Measurements from ENCODE around the gene SMIM30. TPM values are rescaled to one million over a fixed set of nuclear protein-coding genes. Genes with fewer than 3 reads are reported as not detected.

Gene SMIM30
- total and polyA plus RNA-seq, 2 experiments from 2014 or later: 63.9 to 99.7 TPM

- H3F3A ChIP-seq (ENCODE audit: insufficient read depth): no peaks in the 10 kb centered on the region
- no peaks in the 10 kb centered on the region for H3K9me3 ChIP-seq (ENCODE audit: low read depth)
- peak; percentile 62 for DNase-seq
- in situ Hi-C loops (cut with MboI): no loop called here
- H3K4me1 ChIP-seq (ENCODE audit: insufficient read depth): peaks cover 6% of the 10 kb centered on the region
- no peaks in the 10 kb centered on the region for H3K27me3 ChIP-seq (replicated peaks; ENCODE audit: insufficient read depth)
- TF ChIP-seq EZH2 (IDR thresholded peaks at IDR 0.05; ENCODE audit: insufficient read depth, poor library complexity, severe bottlenecking): no peak
- no peaks in the 10 kb centered on the region for H3K9me2 ChIP-seq (ENCODE audit: insufficient read depth)
- peak overlapping the region; percentile 25; the same call in 1 of the 2 replicates for H3K4me3 ChIP-seq
- no peak overlapping the region for H3K27ac ChIP-seq
- 22 to 26% methylated on average over 5 of the region's 5 CpGs for WGBS, 2 experiments (ENCODE audit: low coverage in 1 of 2, low lambda C conversion rate in 2 of 2, missing lambda C conversion rate in 2 of 2)
- H4K20me1 ChIP-seq (ENCODE audit: insufficient read depth): no peaks in the 10 kb centered on the region
- peak overlapping the region; percentile 64 for H2AFZ ChIP-seq
- no peaks in the 10 kb centered on the region for H3K79me2 ChIP-seq (ENCODE audit: insufficient read depth)
- H3K9ac ChIP-seq: peak overlapping the region; percentile 19; the same call in 1 of the 2 replicates
- peak overlapping the region; percentile 18 for H3K4me2 ChIP-seq (ENCODE audit: unreplicated experiment)
- H3K36me3 ChIP-seq (ENCODE audit: low read depth): no peaks in the 10 kb centered on the region
These were observed 18.2 kb downstream of the SMIM30 start for GRCh38 chr7:113100121-113100603.

- no peak overlapping the region for H3K27ac ChIP-seq
- H3K4me1 ChIP-seq (ENCODE audit: insufficient read depth): peaks cover 6% of the 10 kb centered on the region
- no peak overlapping the region for H3K4me3 ChIP-seq
- H3K36me3 ChIP-seq (ENCODE audit: low read depth): no peaks in the 10 kb centered on the region
- in situ Hi-C loops (cut with MboI): no loop called here
- no peaks in the 10 kb centered on the region for H3K9me2 ChIP-seq (ENCODE audit: insufficient read depth)
- peak overlapping the region; percentile 64 for H2AFZ ChIP-seq
- no peaks in the 10 kb centered on the region for H4K20me1 ChIP-seq (ENCODE audit: insufficient read depth)
- no peak for TF ChIP-seq EZH2phosphoT487 (IDR thresholded peaks at IDR 0.05; ENCODE audit: insufficient read depth, low read depth)
- no peaks in the 10 kb centered on the region for H3K79me2 ChIP-seq (ENCODE audit: insufficient read depth)
- no peaks in the 10 kb centered on the region for H3F3A ChIP-seq (ENCODE audit: insufficient read depth)
- peak overlapping the region; percentile 19; the same call in 1 of the 2 replicates for H3K9ac ChIP-seq
- H3K4me2 ChIP-seq (ENCODE audit: unreplicated experiment): no peak overlapping the region
- no peaks in the 10 kb centered on the region for H3K9me3 ChIP-seq (ENCODE audit: low read depth)
- no peak for DNase-seq
- no peaks in the 10 kb centered on the region for H3K27me3 ChIP-seq (replicated peaks; ENCODE audit: insufficient read depth)
- 48 to 53% methylated on average over 3 of the region's 3 CpGs for WGBS, 2 experiments (ENCODE audit: low coverage in 1 of 2, low lambda C conversion rate in 2 of 2, missing lambda C conversion rate in 2 of 2)
These were observed 19.0 kb downstream of the SMIM30 start for GRCh38 chr7:113099284-113099919.

GRCh38 chr7:113094517-113095249 is 23.7 kb downstream of the SMIM30 start:
- in situ Hi-C loops (cut with MboI): no loop called here
- TF ChIP-seq EZH2phosphoT487 (IDR thresholded peaks at IDR 0.05; ENCODE audit: insufficient read depth, low read depth) (no peak), EZH2 (IDR thresholded peaks at IDR 0.05; ENCODE audit: insufficient read depth, poor library complexity, severe bottlenecking) (no peak)
- WGBS, 2 experiments (ENCODE audit: low coverage in 1 of 2, low lambda C conversion rate in 2 of 2, missing lambda C conversion rate in 2 of 2): 61 to 66% methylated on average over 3 of the region's 3 CpGs

DNA sequence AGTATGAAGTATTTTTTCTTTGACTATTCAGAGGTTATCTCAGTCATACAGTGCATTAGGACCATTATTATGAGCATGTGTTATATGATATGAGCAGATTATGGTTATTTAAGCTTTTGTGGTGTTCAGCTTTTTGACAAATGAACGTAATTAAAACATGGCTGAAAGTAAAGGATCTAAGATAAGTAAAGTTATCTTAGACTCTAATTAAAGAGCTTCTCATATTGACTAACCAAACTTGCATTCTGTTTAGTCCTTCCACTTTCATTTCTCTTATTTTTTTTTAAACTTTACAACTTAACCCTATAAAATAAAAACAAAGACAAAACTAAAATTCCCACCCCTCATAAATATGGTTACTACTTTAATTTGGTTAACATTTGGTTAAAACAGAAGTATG is 24.8 kb downstream of the SMIM30 start:
- H3K4me3 ChIP-seq: no peak overlapping the region
- 33 to 46% methylated on average over 1 of the region's 1 CpG for WGBS, 2 experiments (ENCODE audit: low coverage in 1 of 2, low lambda C conversion rate in 2 of 2, missing lambda C conversion rate in 2 of 2)
- no peak overlapping the region for H2AFZ ChIP-seq
- no peaks in the 10 kb centered on the region for H3K27me3 ChIP-seq (replicated peaks; ENCODE audit: insufficient read depth)
- no peaks in the 10 kb centered on the region for H3K36me3 ChIP-seq (ENCODE audit: low read depth)
- DNase-seq: no peak
- TF ChIP-seq EZH2 (IDR thresholded peaks at IDR 0.05; ENCODE audit: insufficient read depth, poor library complexity, severe bottlenecking) (no peak), EZH2phosphoT487 (IDR thresholded peaks at IDR 0.05; ENCODE audit: insufficient read depth, low read depth) (no peak)
- H3F3A ChIP-seq (ENCODE audit: insufficient read depth): peaks cover 6% of the 10 kb centered on the region
- H3K9ac ChIP-seq: no peak overlapping the region
- no peak overlapping the region for H3K27ac ChIP-seq
- no peaks in the 10 kb centered on the region for H3K79me2 ChIP-seq (ENCODE audit: insufficient read depth)
- H3K4me2 ChIP-seq (ENCODE audit: unreplicated experiment): no peak overlapping the region
- H4K20me1 ChIP-seq (ENCODE audit: insufficient read depth): no peaks in the 10 kb centered on the region
- H3K4me1 ChIP-seq (ENCODE audit: insufficient read depth): 0 out of 2 replicates have a peak, but pooled peaks cover under 1% of the 10 kb centered on the region
- no peaks in the 10 kb centered on the region for H3K9me3 ChIP-seq (ENCODE audit: low read depth)
- H3K9me2 ChIP-seq (ENCODE audit: insufficient read depth): no peaks in the 10 kb centered on the region
- in situ Hi-C loops (cut with MboI): no loop called here

More at GRCh38 chr7:113094517-113095249, 23.7 kb downstream of the SMIM30 start:
- Histone ChIP-seq H3K79me2 (ENCODE audit: insufficient read depth) (no peaks in the 10 kb centered on the region), H4K20me1 (ENCODE audit: insufficient read depth) (no peaks in the 10 kb centered on the region), H3K36me3 (ENCODE audit: low read depth) (no peaks in the 10 kb centered on the region), H3F3A (ENCODE audit: insufficient read depth) (no peaks in the 10 kb centered on the region), H3K9ac (no peak overlapping the region), H3K27ac (no peak overlapping the region), H3K4me1 (ENCODE audit: insufficient read depth) (peaks cover 1% of the 10 kb centered on the region; the same call in 1 of the 2 replicates), H3K9me2 (ENCODE audit: insufficient read depth) (no peaks in the 10 kb centered on the region), H3K27me3 (replicated peaks; ENCODE audit: insufficient read depth) (no peaks in the 10 kb centered on the region), H3K9me3 (ENCODE audit: low read depth) (no peaks in the 10 kb centered on the region), H3K4me2 (ENCODE audit: unreplicated experiment) (no peak overlapping the region), H3K4me3 (no peak overlapping the region), H2AFZ (no peak overlapping the region)
- DNase-seq: no peak

All from GM23248 (cell line).